GM23248 (cell line): ENCODE results near the gene BRD1. TPM values are rescaled to one million over a fixed set of nuclear protein-coding genes. Genes with fewer than 3 reads are reported as not detected.
A peak's percentile ranks its signal among the peaks of the same experiment; 100 is the strongest.

Experiments used
- DNase-seq: peaks from one replicate; pipeline ENCODE4 v3.0.0-alpha.2; 2015
- H2AFZ ChIP-seq: fragments of 200-600 bp; sonication (generic); 2 replicates; pipeline ENCODE4 v1.6.1; 2016; ENCODE audit warnings: antibody characterized with exemption
- H3F3A ChIP-seq: fragments of 200-600 bp; sonication (generic); 2 replicates; pipeline ENCODE4 v1.6.1; 2016; ENCODE audit warnings: mild to moderate bottlenecking, antibody characterized with exemption, mixed run types; ENCODE audit not compliant: insufficient read depth
- H3K27ac ChIP-seq: fragments of 200-600 bp; sonication (generic); 2 replicates; pipeline ENCODE4 v1.5.1; 2016; ENCODE audit warnings: mild to moderate bottlenecking
- H3K27me3 ChIP-seq: fragments of 200-600 bp; sonication (generic); replicated peaks from 2 replicates; pipeline ENCODE4 v1.6.1; 2016; ENCODE audit warnings: mild to moderate bottlenecking; ENCODE audit not compliant: insufficient read depth
- H3K36me3 ChIP-seq: fragments of 200-600 bp; sonication (generic); 2 replicates; pipeline ENCODE4 v1.6.1; 2016; ENCODE audit warnings: low read depth, mild to moderate bottlenecking
- H3K4me1 ChIP-seq: fragments of 200-600 bp; sonication (generic); 2 replicates; pipeline ENCODE4 v1.6.1; 2016; ENCODE audit warnings: mild to moderate bottlenecking; ENCODE audit not compliant: insufficient read depth
- H3K4me2 ChIP-seq: fragments of 200-600 bp; sonication (generic); one replicate; pipeline ENCODE4 v1.6.1; 2016; ENCODE audit warnings: mild to moderate bottlenecking; ENCODE audit not compliant: unreplicated experiment
- H3K4me3 ChIP-seq: fragments of 200-600 bp; sonication (generic); 2 replicates; pipeline ENCODE4 v1.5.1; 2016; ENCODE audit warnings: mild to moderate bottlenecking
- H3K79me2 ChIP-seq: fragments of 200-600 bp; sonication (generic); 2 replicates; pipeline ENCODE4 v1.6.1; 2016; ENCODE audit warnings: mild to moderate bottlenecking; ENCODE audit not compliant: insufficient read depth
- H3K9ac ChIP-seq: fragments of 200-600 bp; sonication (generic); 2 replicates; pipeline ENCODE4 v1.6.1; 2016; ENCODE audit warnings: mild to moderate bottlenecking
- H3K9me2 ChIP-seq: fragments of 200-600 bp; sonication (generic); 2 replicates; pipeline ENCODE4 v1.6.1; 2016; ENCODE audit warnings: mixed run types, mild to moderate bottlenecking, moderate library complexity; ENCODE audit not compliant: insufficient read depth
- H3K9me3 ChIP-seq: fragments of 200-600 bp; sonication (generic); one replicate; pipeline ENCODE4 v1.6.1; 2017; ENCODE audit warnings: low read depth
- H4K20me1 ChIP-seq: fragments of 200-600 bp; sonication (generic); 2 replicates; pipeline ENCODE4 v1.6.0; 2016; ENCODE audit not compliant: insufficient read depth
- EZH2 ChIP-seq: fragments of 200-600 bp; sonication (generic); IDR thresholded peaks from 2 replicates; pipeline ENCODE4 v1.6.1; 2018; ENCODE audit warnings: antibody characterized with exemption, mild to moderate bottlenecking; ENCODE audit not compliant: insufficient read depth, poor library complexity, severe bottlenecking
- EZH2phosphoT487 ChIP-seq: fragments of 200-600 bp; sonication (generic); IDR thresholded peaks from 2 replicates; pipeline ENCODE4 v1.6.1; 2018; ENCODE audit warnings: antibody characterized with exemption, moderate library complexity, mild to moderate bottlenecking, low read depth; ENCODE audit not compliant: insufficient read depth
- WGBS, 2 experiments: methylation state at CpG; one replicate each; pipeline ENCODE4 v1.1.6; 2015 to 2017; ENCODE audit warnings: low lambda C conversion rate in 2 of 2, low coverage in 1 of 2; ENCODE audit errors: missing lambda C conversion rate in 2 of 2; 5-methylcytosine and 5-hydroxymethylcytosine counted together
- in situ Hi-C: fragments of 300-500 bp; cut with MboI; formaldehyde crosslinking; loops from 2 replicates; pipeline ENCODE4 v1.15.0; 2020
- polyA plus RNA-seq: library from polyadenylated mRNA; unstranded; fragments of >200 nt; fragmentation: Nextera tagmentation; extraction: Ambion mirVana; gene quantifications from 2 replicates; pipeline ENCODE4 v1.2.1, GENCODE V29; 2016
- total RNA-seq: library from RNA; depleted of rRNA; stranded (reverse); fragments of >200 nt; shearing (Covaris generic); gene quantifications from 2 replicates; pipeline ENCODE4 v1.2.3, GENCODE V29; 2014

BRD1 gene
- total and polyA plus RNA-seq, 2 experiments from 2014 or later, result 4.5 to 23.1 TPM

DNA sequence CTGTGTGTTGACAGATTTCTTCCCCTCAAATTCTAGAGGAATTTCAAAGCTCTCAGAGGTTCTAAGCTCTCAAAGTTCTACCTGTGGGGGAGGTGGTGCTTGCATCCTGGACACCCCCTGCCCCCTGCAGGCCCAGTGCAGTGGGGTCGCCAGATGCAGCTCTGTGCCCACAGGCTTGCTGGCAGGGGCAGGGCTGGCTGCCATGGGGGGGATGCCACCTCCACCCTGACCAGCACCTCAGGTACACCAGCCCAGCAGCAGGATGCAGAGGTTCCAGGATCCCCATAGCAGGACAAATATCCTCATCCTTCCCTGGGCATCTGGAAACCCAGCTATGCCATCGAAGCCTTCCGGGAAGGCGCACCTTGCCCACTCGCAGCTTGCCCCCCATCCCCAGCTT is 91.1 kb downstream of the BRD1 start:
- H3K27ac ChIP-seq, result no peak overlapping the region
- no peak overlapping the region for H2AFZ ChIP-seq
- peaks cover 3% of the 10 kb centered on the region; the same call in 1 of the 2 replicates for H3K27me3 ChIP-seq
- no peaks in the 10 kb centered on the region for H4K20me1 ChIP-seq
- no peak overlapping the region for H3K4me3 ChIP-seq
- H3K4me2 ChIP-seq, result no peak overlapping the region
- H3K36me3 ChIP-seq, result no peaks in the 10 kb centered on the region
- no peak for DNase-seq
- no peaks in the 10 kb centered on the region for H3F3A ChIP-seq
- H3K79me2 ChIP-seq, result no peaks in the 10 kb centered on the region
- H3K4me1 ChIP-seq, result no peaks in the 10 kb centered on the region
- H3K9ac ChIP-seq, result no peak overlapping the region
- H3K9me3 ChIP-seq, result no peaks in the 10 kb centered on the region
- in situ Hi-C loops, result no loop called here
- no peaks in the 10 kb centered on the region for H3K9me2 ChIP-seq
- WGBS, 2 experiments, result 0 to 78% methylated on average over 1 to 4 of the region's 5 CpGs
- TF ChIP-seq EZH2phosphoT487 (no peak), EZH2 (no peak)

DNA sequence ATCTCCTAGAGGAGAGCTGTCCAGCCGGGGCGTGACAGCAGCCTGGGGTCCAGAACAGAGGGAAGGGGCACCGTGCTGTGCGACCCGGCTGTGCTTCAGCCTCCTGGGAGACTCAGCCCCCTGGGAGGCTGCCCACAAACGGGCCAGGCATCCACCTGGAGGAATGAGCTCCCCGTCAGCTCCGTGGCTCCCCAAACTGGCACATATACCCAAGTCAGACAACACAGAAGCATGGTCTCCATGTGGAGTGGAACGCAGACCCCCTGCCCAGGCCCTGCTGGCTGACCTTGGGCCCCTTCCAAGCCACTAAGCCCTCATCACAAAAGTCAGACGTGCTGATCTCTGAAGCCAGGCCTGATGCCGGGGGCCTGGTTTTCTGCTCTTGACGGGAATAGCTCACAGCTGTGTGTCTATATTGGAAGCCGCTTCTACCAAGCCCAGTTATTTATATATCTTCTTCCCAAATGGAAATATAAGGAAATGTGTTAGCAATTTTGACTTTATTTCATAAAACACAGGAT is 91.7 kb downstream of the BRD1 start:
- in situ Hi-C loops, result no loop called here
- Histone ChIP-seq H3K79me2 (no peaks in the 10 kb centered on the region), H3K9me2 (no peaks in the 10 kb centered on the region), H3F3A (no peaks in the 10 kb centered on the region), H3K36me3 (no peaks in the 10 kb centered on the region), H3K4me1 (no peaks in the 10 kb centered on the region), H3K9ac (no peak overlapping the region), H4K20me1 (no peaks in the 10 kb centered on the region), H3K27ac (no peak overlapping the region), H3K4me2 (no peak overlapping the region), H3K9me3 (no peaks in the 10 kb centered on the region), H3K4me3 (no peak overlapping the region), H3K27me3 (peaks cover 3% of the 10 kb centered on the region; the same call in 1 of the 2 replicates), H2AFZ (no peak overlapping the region)
- no peak for DNase-seq
- 4 to 6% methylated on average over 12 to 13 of the region's 13 CpGs for WGBS, 2 experiments
- TF ChIP-seq EZH2phosphoT487, result no peak
- TF ChIP-seq EZH2, result no peak

DNA sequence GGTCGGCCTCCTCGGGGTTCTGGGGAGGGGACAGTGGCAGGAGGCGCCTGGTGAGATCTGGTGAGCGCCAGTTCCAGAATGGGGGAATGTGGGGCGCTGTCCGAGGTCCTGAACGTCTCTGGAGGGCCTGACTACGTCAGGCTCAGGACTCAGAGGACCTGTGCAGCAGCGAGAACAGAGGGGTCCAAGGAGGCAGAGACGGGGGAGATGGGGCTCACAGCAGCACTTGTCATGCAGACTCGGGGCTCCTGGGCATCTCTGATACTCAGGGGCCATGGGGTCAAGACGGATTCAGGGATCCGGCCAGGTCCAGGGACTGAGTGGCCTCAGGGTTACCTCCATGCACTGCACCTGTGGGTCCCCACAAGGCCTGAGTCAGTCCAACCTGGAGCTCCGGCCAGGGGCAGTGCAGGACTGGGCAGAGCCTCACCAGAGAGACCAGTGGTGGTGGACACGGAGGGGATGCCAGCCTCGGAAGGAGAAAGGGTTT is 92.2 kb downstream of the BRD1 start:
- Histone ChIP-seq H3K79me2 (no peaks in the 10 kb centered on the region), H3K27me3 (peaks cover 3% of the 10 kb centered on the region; the same call in 1 of the 2 replicates), H3K9me3 (no peaks in the 10 kb centered on the region), H2AFZ (no peak overlapping the region), H4K20me1 (no peaks in the 10 kb centered on the region), H3F3A (no peaks in the 10 kb centered on the region), H3K27ac (no peak overlapping the region), H3K36me3 (no peaks in the 10 kb centered on the region), H3K4me3 (no peak overlapping the region), H3K4me1 (no peaks in the 10 kb centered on the region), H3K9me2 (no peaks in the 10 kb centered on the region), H3K4me2 (no peak overlapping the region), H3K9ac (no peak overlapping the region)
- WGBS, 2 experiments, result 15 to 20% methylated on average over 16 of the region's 16 CpGs
- TF ChIP-seq EZH2 (no peak), EZH2phosphoT487 (no peak)
- in situ Hi-C loops, result no loop called here
- peak; percentile 28 for DNase-seq

DNA sequence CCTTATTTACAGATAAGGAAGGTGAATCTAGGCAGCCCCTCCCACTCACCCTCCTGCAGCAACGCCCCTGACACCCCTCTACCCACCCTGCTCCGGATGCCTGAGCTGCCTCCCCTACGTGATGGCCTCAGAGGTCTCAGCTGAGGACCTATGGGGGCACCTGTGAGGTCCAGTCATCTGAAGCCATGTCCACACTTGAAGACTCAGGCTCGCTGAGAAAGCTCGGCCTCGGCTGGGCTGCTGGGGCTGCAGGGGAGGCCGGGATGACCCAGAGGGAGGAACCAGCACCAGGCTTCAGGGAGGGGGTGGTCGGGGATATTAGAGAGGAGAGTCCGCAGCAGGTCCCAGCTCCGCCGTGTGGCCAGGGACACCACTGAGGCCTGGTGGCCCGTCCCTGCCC is 92.8 kb downstream of the BRD1 start:
- no peaks in the 10 kb centered on the region for H3K36me3 ChIP-seq
- H3K27me3 ChIP-seq, result peaks cover 3% of the 10 kb centered on the region; the same call in 1 of the 2 replicates
- no peaks in the 10 kb centered on the region for H3F3A ChIP-seq
- in situ Hi-C loops, result no loop called here
- no peaks in the 10 kb centered on the region for H3K9me3 ChIP-seq
- no peak overlapping the region for H2AFZ ChIP-seq
- no peak for DNase-seq
- no peak overlapping the region for H3K27ac ChIP-seq
- no peak overlapping the region for H3K4me2 ChIP-seq
- no peak overlapping the region for H3K9ac ChIP-seq
- WGBS, 2 experiments, result 25 to 46% methylated on average over 7 to 12 of the region's 12 CpGs
- H3K79me2 ChIP-seq, result no peaks in the 10 kb centered on the region
- TF ChIP-seq EZH2 (no peak), EZH2phosphoT487 (no peak)
- H3K4me1 ChIP-seq, result no peaks in the 10 kb centered on the region
- no peaks in the 10 kb centered on the region for H3K9me2 ChIP-seq
- no peak overlapping the region for H3K4me3 ChIP-seq
- H4K20me1 ChIP-seq, result no peaks in the 10 kb centered on the region

DNA sequence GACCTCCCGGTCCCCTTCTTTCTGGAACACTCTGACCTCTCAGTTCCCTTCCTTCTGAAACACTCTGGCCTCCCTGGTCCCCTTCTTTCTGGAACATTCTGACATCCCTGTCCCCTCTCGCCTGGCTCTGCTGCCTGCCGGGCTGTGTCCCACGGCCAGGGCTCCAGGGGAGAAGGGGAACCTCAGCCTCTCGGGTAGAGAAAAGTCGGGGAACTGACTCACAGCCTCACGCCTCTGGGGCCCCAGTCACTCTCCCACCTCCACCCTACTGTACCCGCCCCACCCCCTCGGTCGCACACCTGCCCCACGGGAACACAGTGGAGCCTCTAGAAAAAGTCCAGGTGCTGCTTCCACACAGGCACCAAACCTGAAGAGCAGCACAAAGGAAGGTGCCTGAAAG is 93.3 kb downstream of the BRD1 start:
- Histone ChIP-seq H3K27me3 (peaks cover 3% of the 10 kb centered on the region; the same call in 1 of the 2 replicates), H3K9me2 (no peaks in the 10 kb centered on the region), H3K9me3 (no peaks in the 10 kb centered on the region), H3K36me3 (no peaks in the 10 kb centered on the region), H2AFZ (no peak overlapping the region), H3K27ac (no peak overlapping the region), H3K4me1 (no peaks in the 10 kb centered on the region), H3K4me3 (no peak overlapping the region), H3K9ac (no peak overlapping the region), H3K4me2 (no peak overlapping the region), H3F3A (no peaks in the 10 kb centered on the region), H3K79me2 (no peaks in the 10 kb centered on the region), H4K20me1 (no peaks in the 10 kb centered on the region)
- in situ Hi-C loops, result no loop called here
- no peak for TF ChIP-seq EZH2phosphoT487
- TF ChIP-seq EZH2, result no peak
- no peak for DNase-seq
- WGBS, 2 experiments, result 36 to 39% methylated on average over 11 of the region's 11 CpGs
